Mammary epithelial cell (primary cell): Measurements from ENCODE around the gene ELP5.

Source experiments
- EZH2 ChIP-seq: IDR thresholded peaks from 2 replicates; pipeline ENCODE4 v1.6.1; 2012; ENCODE audit warnings: low read length, inconsistent platforms, borderline replicate concordance
- TF ChIP-seq, protein P1 (sequence below), 2 donors: IDR thresholded peaks in 1 of 2; conservative IDR thresholded peaks in 1 of 2; 2 replicates each; pipeline ENCODE4 v1.5.1; 2011 to 2012; ENCODE audit warnings: inconsistent platforms in 2 of 2, low read length in 2 of 2, mild to moderate bottlenecking in 2 of 2, control low read depth in 1 of 2, low read depth in 1 of 2; ENCODE audit not compliant: insufficient read depth in 1 of 2; ENCODE audit errors: extremely low read depth in 1 of 2

DNA sequence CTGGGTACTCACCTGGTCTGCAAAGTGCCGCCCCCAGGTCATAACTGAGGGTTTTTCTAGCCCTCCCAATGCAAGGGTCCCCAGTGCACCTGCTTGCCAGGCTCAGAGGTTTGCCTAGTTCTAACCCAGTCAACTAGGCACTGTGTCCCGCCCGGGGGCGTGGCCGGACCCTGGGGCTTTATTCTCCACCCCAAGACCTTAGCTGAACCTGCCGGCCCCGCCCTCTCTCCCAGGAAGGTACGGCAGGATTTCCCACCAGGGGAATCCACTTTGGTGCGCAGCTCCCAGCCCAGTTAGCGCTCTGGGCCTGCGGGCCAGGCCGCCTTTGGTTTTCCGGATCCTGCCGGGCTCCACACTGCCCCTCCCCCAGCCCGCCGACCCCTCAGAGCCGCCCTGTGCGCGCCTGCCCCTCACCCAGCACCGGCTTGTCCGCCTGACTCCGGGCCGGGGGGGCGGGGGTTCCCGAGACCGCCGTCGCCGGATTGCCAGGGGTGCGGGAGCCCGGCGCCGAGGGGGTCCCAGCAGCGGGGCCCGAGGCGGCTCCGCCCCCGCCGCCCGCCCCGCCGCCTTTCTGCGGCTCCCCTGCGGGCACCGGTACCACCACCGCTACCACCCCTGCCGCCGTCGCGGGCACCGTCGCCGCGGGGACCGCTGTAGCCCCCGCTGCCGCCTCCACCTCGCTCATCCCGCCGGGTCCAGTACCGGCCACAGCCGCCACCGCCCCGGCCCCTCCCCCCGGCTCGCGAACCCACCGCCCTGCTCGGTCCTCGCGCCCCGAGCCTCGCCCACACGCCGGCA, 42.0 kb downstream of the ELP5 start:
- TF ChIP-seq, protein P1, sequence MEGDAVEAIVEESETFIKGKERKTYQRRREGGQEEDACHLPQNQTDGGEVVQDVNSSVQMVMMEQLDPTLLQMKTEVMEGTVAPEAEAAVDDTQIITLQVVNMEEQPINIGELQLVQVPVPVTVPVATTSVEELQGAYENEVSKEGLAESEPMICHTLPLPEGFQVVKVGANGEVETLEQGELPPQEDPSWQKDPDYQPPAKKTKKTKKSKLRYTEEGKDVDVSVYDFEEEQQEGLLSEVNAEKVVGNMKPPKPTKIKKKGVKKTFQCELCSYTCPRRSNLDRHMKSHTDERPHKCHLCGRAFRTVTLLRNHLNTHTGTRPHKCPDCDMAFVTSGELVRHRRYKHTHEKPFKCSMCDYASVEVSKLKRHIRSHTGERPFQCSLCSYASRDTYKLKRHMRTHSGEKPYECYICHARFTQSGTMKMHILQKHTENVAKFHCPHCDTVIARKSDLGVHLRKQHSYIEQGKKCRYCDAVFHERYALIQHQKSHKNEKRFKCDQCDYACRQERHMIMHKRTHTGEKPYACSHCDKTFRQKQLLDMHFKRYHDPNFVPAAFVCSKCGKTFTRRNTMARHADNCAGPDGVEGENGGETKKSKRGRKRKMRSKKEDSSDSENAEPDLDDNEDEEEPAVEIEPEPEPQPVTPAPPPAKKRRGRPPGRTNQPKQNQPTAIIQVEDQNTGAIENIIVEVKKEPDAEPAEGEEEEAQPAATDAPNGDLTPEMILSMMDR (conservative IDR thresholded peaks at IDR 0.05 in 1 of 2, IDR thresholded peaks at IDR 0.05 in 1 of 2; ENCODE audit: extremely low read depth in 1 of 2, insufficient read depth in 1 of 2, low read depth in 1 of 2, low read length in 2 of 2) = no peak
- no peak for TF ChIP-seq EZH2
